Activated CD8-positive, alpha-beta memory T cell treated with anti-CD3 and anti-CD28 coated beads, Interleukin-2, amount 50 U/mL, for 4 hours (primary cell): Measurements from ENCODE around the gene DNAJC18.
A peak's percentile ranks its signal among the peaks of the same experiment; 100 is the strongest.
"Not testable (repeated sequence)": the region's sequence is repeated elsewhere in the genome, so short reads cannot be mapped to it uniquely, and the experiment has no call there.

Source experiments
- DNase-seq: peaks from one replicate; pipeline ENCODE4 v3.0.0-alpha.2; 2020

Gene DNAJC18

GRCh38 chr5:139460455-139460854, 21.1 kb upstream of the DNAJC18 start:
- no peak for DNase-seq

- no peak for DNase-seq
Measured at GRCh38 chr5:139459451-139459934, 20.2 kb upstream of the DNAJC18 start.

- peak; percentile 71 for DNase-seq
Measured at GRCh38 chr5:139458580-139459407, 19.5 kb upstream of the DNAJC18 start.

GRCh38 chr5:139457653-139458306, 18.5 kb upstream of the DNAJC18 start:
- DNase-seq: no peak

GRCh38 chr5:139457241-139457640, 17.9 kb upstream of the DNAJC18 start:
- DNase-seq: no peak

GRCh38 chr5:139456776-139457175, 17.5 kb upstream of the DNAJC18 start:
- DNase-seq: no peak

GRCh38 chr5:139454568-139455290, 15.4 kb upstream of the DNAJC18 start:
- no peak for DNase-seq

GRCh38 chr5:139453683-139454567, 14.6 kb upstream of the DNAJC18 start:
- peak; percentile 45 for DNase-seq

GRCh38 chr5:139451878-139452660, 12.7 kb upstream of the DNAJC18 start:
- DNase-seq: no peak

GRCh38 chr5:139451176-139451575, 11.9 kb upstream of the DNAJC18 start:
- no peak for DNase-seq

GRCh38 chr5:139446956-139447779, 7.8 kb upstream of the DNAJC18 start:
- DNase-seq: no peak

- no peak for DNase-seq
Measured at GRCh38 chr5:139445325-139446170, 6.2 kb upstream of the DNAJC18 start.

GRCh38 chr5:139443831-139444453, 4.6 kb upstream of the DNAJC18 start:
- no peak for DNase-seq

- DNase-seq: not testable (repeated sequence)
Measured at GRCh38 chr5:139440416-139440815, 1.1 kb upstream of the DNAJC18 start.

GRCh38 chr5:139438707-139439012, 665 bp downstream of the DNAJC18 start:
- DNase-seq: no peak

- DNase-seq: no peak
Measured at GRCh38 chr5:139435676-139436075, 3.6 kb downstream of the DNAJC18 start.

- no peak for DNase-seq
Measured at GRCh38 chr5:139431706-139432105, 7.6 kb downstream of the DNAJC18 start.

- DNase-seq: no peak
Measured at GRCh38 chr5:139430015-139430414, 9.3 kb downstream of the DNAJC18 start.

- DNase-seq: no peak
Measured at GRCh38 chr5:139426203-139426885, 13.0 kb downstream of the DNAJC18 start.
